Osteocyte (in vitro differentiated cells): ENCODE data around the gene TRAPPC3L. TPM values are rescaled to one million over a fixed set of nuclear protein-coding genes. Genes with fewer than 3 reads are reported as not detected.
A peak's percentile ranks its signal among the peaks of the same experiment; 100 is the strongest.

Experiments
- DNase-seq: peaks from one replicate; pipeline ENCODE4 v3.0.0; 2021; ENCODE audit warnings: mixed read lengths; ENCODE audit not compliant: unreplicated experiment; ENCODE audit errors: extremely low spot score
- H3K27ac Mint-ChIP-seq: one replicate; pipeline ENCODE4 v1.8.0; 2021; ENCODE audit warnings: mild to moderate bottlenecking, mixed read lengths; ENCODE audit not compliant: unreplicated experiment
- H3K27me3 Mint-ChIP-seq: one replicate; pipeline ENCODE4 v1.8.0; 2021; ENCODE audit warnings: mixed read lengths; ENCODE audit not compliant: unreplicated experiment
- H3K36me3 Mint-ChIP-seq: one replicate; pipeline ENCODE4 v1.8.0; 2021; ENCODE audit warnings: mixed read lengths; ENCODE audit not compliant: unreplicated experiment
- H3K4me1 Mint-ChIP-seq: one replicate; pipeline ENCODE4 v1.8.0; 2021; ENCODE audit warnings: mixed read lengths; ENCODE audit not compliant: unreplicated experiment
- H3K4me3 Mint-ChIP-seq: one replicate; pipeline ENCODE4 v1.8.0; 2021; ENCODE audit warnings: mild to moderate bottlenecking, moderate library complexity, mixed read lengths; ENCODE audit not compliant: unreplicated experiment
- H3K9me3 Mint-ChIP-seq: one replicate; pipeline ENCODE4 v1.8.0; 2021; ENCODE audit warnings: mixed read lengths; ENCODE audit not compliant: unreplicated experiment
- CTCF ChIP-seq: fragments of 200-600 bp; sonication (generic); IDR thresholded peaks from 2 replicates; pipeline ENCODE4 v1.5.0; 2021; ENCODE audit warnings: antibody characterized with exemption, mild to moderate bottlenecking, moderate library complexity
- total RNA-seq: library from RNA; stranded (reverse); gene quantifications from 2 replicates; pipeline ENCODE4 v1.2.1, GENCODE V29; 2021

TRAPPC3L gene
- total RNA-seq, 1 donor from 2014 or later: not detected

- no peaks in the 10 kb centered on the region for H3K36me3 Mint-ChIP-seq
- DNase-seq: no peak
- TF ChIP-seq CTCF: no peak
- H3K27me3 Mint-ChIP-seq: no peaks in the 10 kb centered on the region
- no peak overlapping the region for H3K4me3 Mint-ChIP-seq
- H3K4me1 Mint-ChIP-seq: peaks cover 64% of the 10 kb centered on the region
- H3K9me3 Mint-ChIP-seq: no peaks in the 10 kb centered on the region
- H3K27ac Mint-ChIP-seq: peak overlapping the region; percentile 94
Observed at GRCh38 chr6:116446399-116446798, 99.1 kb downstream of the TRAPPC3L start.

- no peak for TF ChIP-seq CTCF
- no peaks in the 10 kb centered on the region for H3K9me3 Mint-ChIP-seq
- no peak overlapping the region for H3K4me3 Mint-ChIP-seq
- DNase-seq: no peak
- peaks cover 4% of the 10 kb centered on the region for H3K36me3 Mint-ChIP-seq
- H3K27ac Mint-ChIP-seq: no peak overlapping the region
- H3K4me1 Mint-ChIP-seq: peaks cover 68% of the 10 kb centered on the region
- H3K27me3 Mint-ChIP-seq: no peaks in the 10 kb centered on the region
Observed at GRCh38 chr6:116445102-116445501, 100.4 kb downstream of the TRAPPC3L start.

Other genes starting within 250 kb of the TRAPPC3L start
- 57.2 and 67.1 TPM in 2 replicates for gene DSE, start 174.7 kb downstream of the TRAPPC3L start, total RNA-seq
- gene CALHM6, start 84.3 kb downstream of the TRAPPC3L start, total RNA-seq: 0.94 and 1.3 TPM in 2 replicates
- gene CALHM5, start 34.0 kb downstream of the TRAPPC3L start, total RNA-seq: 4.9 and 5.6 TPM in 2 replicates
- not detected in 2 replicates for gene CALHM4, start 8.1 kb upstream of the TRAPPC3L start, total RNA-seq
- 37.2 and 43.6 TPM in 2 replicates for gene RWDD1, start 25.8 kb upstream of the TRAPPC3L start, total RNA-seq
- gene RSPH4A, start 70.8 kb upstream of the TRAPPC3L start, total RNA-seq: 0.24 and 0.38 TPM in 2 replicates
- 9.4 and 10.0 TPM in 2 replicates for gene ZUP1, start 123.1 kb upstream of the TRAPPC3L start, total RNA-seq
- 9.6 and 10.4 TPM in 2 replicates for gene KPNA5, start 135.5 kb upstream of the TRAPPC3L start, total RNA-seq
- gene FAM162B, start 220.0 kb upstream of the TRAPPC3L start, total RNA-seq: not detected in 2 replicates